GM23248 (cell line): Measurements from ENCODE around the gene EEF2KMT. TPM values are rescaled to one million over a fixed set of nuclear protein-coding genes. Genes with fewer than 3 reads are reported as not detected.
"Not testable (repeated sequence)": the region's sequence is repeated elsewhere in the genome, so short reads cannot be mapped to it uniquely, and the experiment has no call there.

Experiments used
- DNase-seq: peaks from one replicate; pipeline ENCODE4 v3.0.0-alpha.2; 2015
- H2AFZ ChIP-seq: fragments of 200-600 bp; sonication (generic); 2 replicates; pipeline ENCODE4 v1.6.1; 2016; ENCODE audit warnings: antibody characterized with exemption
- H3F3A ChIP-seq: fragments of 200-600 bp; sonication (generic); 2 replicates; pipeline ENCODE4 v1.6.1; 2016; ENCODE audit warnings: mild to moderate bottlenecking, antibody characterized with exemption, mixed run types; ENCODE audit not compliant: insufficient read depth
- H3K27ac ChIP-seq: fragments of 200-600 bp; sonication (generic); 2 replicates; pipeline ENCODE4 v1.5.1; 2016; ENCODE audit warnings: mild to moderate bottlenecking
- H3K27me3 ChIP-seq: fragments of 200-600 bp; sonication (generic); replicated peaks from 2 replicates; pipeline ENCODE4 v1.6.1; 2016; ENCODE audit warnings: mild to moderate bottlenecking; ENCODE audit not compliant: insufficient read depth
- H3K36me3 ChIP-seq: fragments of 200-600 bp; sonication (generic); 2 replicates; pipeline ENCODE4 v1.6.1; 2016; ENCODE audit warnings: low read depth, mild to moderate bottlenecking
- H3K4me1 ChIP-seq: fragments of 200-600 bp; sonication (generic); 2 replicates; pipeline ENCODE4 v1.6.1; 2016; ENCODE audit warnings: mild to moderate bottlenecking; ENCODE audit not compliant: insufficient read depth
- H3K4me2 ChIP-seq: fragments of 200-600 bp; sonication (generic); one replicate; pipeline ENCODE4 v1.6.1; 2016; ENCODE audit warnings: mild to moderate bottlenecking; ENCODE audit not compliant: unreplicated experiment
- H3K4me3 ChIP-seq: fragments of 200-600 bp; sonication (generic); 2 replicates; pipeline ENCODE4 v1.5.1; 2016; ENCODE audit warnings: mild to moderate bottlenecking
- H3K79me2 ChIP-seq: fragments of 200-600 bp; sonication (generic); 2 replicates; pipeline ENCODE4 v1.6.1; 2016; ENCODE audit warnings: mild to moderate bottlenecking; ENCODE audit not compliant: insufficient read depth
- H3K9ac ChIP-seq: fragments of 200-600 bp; sonication (generic); 2 replicates; pipeline ENCODE4 v1.6.1; 2016; ENCODE audit warnings: mild to moderate bottlenecking
- H3K9me2 ChIP-seq: fragments of 200-600 bp; sonication (generic); 2 replicates; pipeline ENCODE4 v1.6.1; 2016; ENCODE audit warnings: mixed run types, mild to moderate bottlenecking, moderate library complexity; ENCODE audit not compliant: insufficient read depth
- H3K9me3 ChIP-seq: fragments of 200-600 bp; sonication (generic); one replicate; pipeline ENCODE4 v1.6.1; 2017; ENCODE audit warnings: low read depth
- H4K20me1 ChIP-seq: fragments of 200-600 bp; sonication (generic); 2 replicates; pipeline ENCODE4 v1.6.0; 2016; ENCODE audit not compliant: insufficient read depth
- EZH2 ChIP-seq: fragments of 200-600 bp; sonication (generic); IDR thresholded peaks from 2 replicates; pipeline ENCODE4 v1.6.1; 2018; ENCODE audit warnings: antibody characterized with exemption, mild to moderate bottlenecking; ENCODE audit not compliant: insufficient read depth, poor library complexity, severe bottlenecking
- EZH2phosphoT487 ChIP-seq: fragments of 200-600 bp; sonication (generic); IDR thresholded peaks from 2 replicates; pipeline ENCODE4 v1.6.1; 2018; ENCODE audit warnings: antibody characterized with exemption, moderate library complexity, mild to moderate bottlenecking, low read depth; ENCODE audit not compliant: insufficient read depth
- WGBS, 2 experiments: methylation state at CpG; one replicate each; pipeline ENCODE4 v1.1.6; 2015 to 2017; ENCODE audit warnings: low lambda C conversion rate in 2 of 2, low coverage in 1 of 2; ENCODE audit errors: missing lambda C conversion rate in 2 of 2; 5-methylcytosine and 5-hydroxymethylcytosine counted together
- in situ Hi-C: fragments of 300-500 bp; cut with MboI; formaldehyde crosslinking; loops from 2 replicates; pipeline ENCODE4 v1.15.0; 2020
- polyA plus RNA-seq: library from polyadenylated mRNA; unstranded; fragments of >200 nt; fragmentation: Nextera tagmentation; extraction: Ambion mirVana; gene quantifications from 2 replicates; pipeline ENCODE4 v1.2.1, GENCODE V29; 2016
- total RNA-seq: library from RNA; depleted of rRNA; stranded (reverse); fragments of >200 nt; shearing (Covaris generic); gene quantifications from 2 replicates; pipeline ENCODE4 v1.2.3, GENCODE V29; 2014

EEF2KMT gene
- total and polyA plus RNA-seq, 2 experiments from 2014 or later = 11.2 to 16.2 TPM

DNA sequence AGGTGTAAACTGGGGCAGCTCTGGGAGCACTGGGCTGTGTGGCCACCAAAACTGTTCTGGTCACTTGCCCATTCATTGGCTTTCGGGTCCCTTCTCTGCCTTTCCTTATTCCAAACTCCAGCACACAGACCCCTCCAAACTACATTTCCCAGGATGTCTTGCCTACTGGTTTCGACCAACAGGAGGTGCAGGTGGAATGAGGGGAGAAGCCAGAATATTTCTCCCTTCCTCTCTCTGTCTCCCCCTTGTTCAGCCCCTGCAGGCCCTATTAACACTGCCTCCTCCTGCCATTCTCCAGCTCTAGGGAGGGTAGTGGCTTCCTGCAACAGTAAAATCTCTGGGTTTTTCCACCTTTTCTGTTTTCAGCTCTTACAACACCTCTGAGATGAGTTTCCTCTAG lies 50.7 kb downstream of the EEF2KMT start:
- no peak overlapping the region for H2AFZ ChIP-seq
- H3K4me1 ChIP-seq = no peaks in the 10 kb centered on the region
- no peak overlapping the region for H3K27ac ChIP-seq
- no peaks in the 10 kb centered on the region for H3K9me3 ChIP-seq
- H3K4me2 ChIP-seq = no peak overlapping the region
- H3K9ac ChIP-seq = no peak overlapping the region
- in situ Hi-C loops = no loop called here
- no peaks in the 10 kb centered on the region for H4K20me1 ChIP-seq
- no peaks in the 10 kb centered on the region for H3K79me2 ChIP-seq
- no peaks in the 10 kb centered on the region for H3K36me3 ChIP-seq
- no peaks in the 10 kb centered on the region for H3F3A ChIP-seq
- H3K27me3 ChIP-seq = no peaks in the 10 kb centered on the region; the same call in 1 of the 2 replicates
- H3K9me2 ChIP-seq = no peaks in the 10 kb centered on the region
- 52 to 62% methylated on average over 2 of the region's 2 CpGs for WGBS, 2 experiments
- DNase-seq = no peak
- TF ChIP-seq EZH2 (no peak), EZH2phosphoT487 (no peak)
- H3K4me3 ChIP-seq = no peak overlapping the region

DNA sequence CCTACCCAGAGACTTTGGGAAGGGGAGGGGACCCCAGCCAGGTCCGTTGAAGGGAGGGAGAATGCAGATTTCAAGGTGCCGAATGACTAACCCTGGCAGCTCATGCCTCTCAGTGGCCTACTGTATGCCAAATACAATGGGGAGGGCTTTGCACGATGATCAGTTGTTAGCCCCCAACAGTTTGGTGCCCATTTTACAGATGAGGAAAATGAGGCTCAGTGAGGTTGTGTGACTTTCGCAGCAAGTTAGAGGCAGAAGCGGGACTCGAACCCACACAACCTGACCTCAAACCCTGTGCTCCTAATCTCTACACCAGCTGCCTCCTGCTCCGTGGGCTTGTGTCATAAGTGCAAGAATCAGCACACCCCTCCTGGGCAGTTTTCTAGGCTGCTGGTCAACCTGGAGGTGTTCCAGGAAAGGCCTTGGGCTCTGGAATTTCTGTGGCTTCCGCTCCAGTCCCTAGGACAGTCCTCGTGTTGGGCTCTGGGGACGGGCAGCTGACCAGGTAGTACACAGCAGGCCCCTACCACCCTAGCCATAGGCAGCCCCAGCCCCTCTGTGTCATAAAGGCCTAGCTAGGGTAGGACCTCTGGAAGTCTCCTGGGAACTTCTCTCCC lies 52.0 kb downstream of the EEF2KMT start:
- Histone ChIP-seq H3K27me3 (peaks cover 5% of the 10 kb centered on the region; the same call in 1 of the 2 replicates), H2AFZ (no peak overlapping the region), H3K4me3 (no peak overlapping the region), H3K9me3 (no peaks in the 10 kb centered on the region), H4K20me1 (no peaks in the 10 kb centered on the region), H3K79me2 (no peaks in the 10 kb centered on the region), H3K27ac (no peak overlapping the region), H3K9me2 (no peaks in the 10 kb centered on the region), H3F3A (no peaks in the 10 kb centered on the region), H3K36me3 (no peaks in the 10 kb centered on the region), H3K4me1 (no peaks in the 10 kb centered on the region), H3K4me2 (no peak overlapping the region), H3K9ac (no peak overlapping the region)
- in situ Hi-C loops = no loop called here
- DNase-seq = no peak
- TF ChIP-seq EZH2phosphoT487 (no peak), EZH2 (no peak)
- 66 to 74% methylated on average over 10 of the region's 10 CpGs for WGBS, 2 experiments

DNA sequence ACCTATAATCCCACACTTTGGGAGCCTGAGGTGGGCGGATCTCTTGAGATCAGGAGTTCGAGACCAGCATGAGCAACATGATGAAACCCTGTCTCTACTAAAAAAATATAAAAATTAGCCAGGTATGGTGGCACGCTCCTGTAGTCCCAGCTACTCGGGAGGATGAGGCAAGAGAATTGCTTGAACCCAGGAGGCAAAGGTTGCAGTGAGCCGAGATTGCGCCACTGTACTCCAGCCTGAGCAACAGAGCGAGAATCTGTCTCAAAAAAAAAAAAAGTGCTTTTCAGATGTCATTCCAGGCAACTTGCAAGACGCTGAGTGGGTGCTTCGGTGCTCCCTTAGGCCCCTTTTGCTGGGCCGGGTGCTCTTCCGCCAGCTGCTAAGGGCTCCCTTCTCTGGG lies 53.0 kb downstream of the EEF2KMT start:
- H3K9me3 ChIP-seq, in situ Hi-C loops, DNase-seq, H3K79me2 ChIP-seq, H3K9me2 ChIP-seq, H3K9ac ChIP-seq, H3K36me3 ChIP-seq, H3K4me1 ChIP-seq, H3F3A ChIP-seq, H3K27ac ChIP-seq, H2AFZ ChIP-seq, H3K4me3 ChIP-seq, H3K4me2 ChIP-seq, H3K27me3 ChIP-seq, H4K20me1 ChIP-seq: not testable (repeated sequence)
- WGBS, 2 experiments = 77 to 85% methylated on average over 11 of the region's 11 CpGs

DNA sequence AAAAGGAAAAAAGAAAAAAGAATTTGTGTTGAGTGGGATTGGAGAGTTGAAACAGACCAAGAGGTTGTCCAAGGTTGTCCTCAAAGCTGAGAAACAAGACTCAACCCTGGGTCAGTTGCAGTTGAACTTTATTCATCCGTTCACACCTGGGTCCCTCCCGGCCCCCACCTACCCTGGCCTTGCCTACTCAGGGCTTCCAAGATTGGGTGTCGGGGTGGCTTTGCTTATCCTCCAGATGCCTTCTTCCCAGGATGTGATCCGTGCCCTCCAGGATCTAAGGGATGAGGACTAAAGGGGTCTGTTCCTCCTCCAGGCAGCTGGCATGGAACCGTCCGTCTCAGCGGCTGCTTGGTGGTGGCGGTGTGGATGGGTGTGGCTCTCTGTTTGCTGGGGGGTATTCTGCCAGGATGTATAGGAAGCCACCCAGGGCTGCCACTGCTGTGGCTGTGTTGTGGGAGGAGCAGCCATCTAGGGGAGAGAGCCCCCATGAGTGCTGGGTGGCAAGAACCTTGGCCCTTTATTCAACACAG lies 53.5 kb downstream of the EEF2KMT start:
- 78 to 79% methylated on average over 8 of the region's 8 CpGs for WGBS, 2 experiments
- no peak overlapping the region for H3K27ac ChIP-seq

More for the DNA sequence above, 53.5 kb downstream of the EEF2KMT start:
- H3K4me3 ChIP-seq = no peak overlapping the region
- H3K36me3 ChIP-seq = no peaks in the 10 kb centered on the region
- 0 out of 2 replicates have a peak, but pooled peaks cover 5% of the 10 kb centered on the region for H3K27me3 ChIP-seq
- no peaks in the 10 kb centered on the region for H3K4me1 ChIP-seq
- in situ Hi-C loops = no loop called here
- no peaks in the 10 kb centered on the region for H3K79me2 ChIP-seq
- DNase-seq = no peak
- no peaks in the 10 kb centered on the region for H3K9me2 ChIP-seq
- H3K9ac ChIP-seq = no peak overlapping the region
- no peaks in the 10 kb centered on the region for H3K9me3 ChIP-seq
- no peak overlapping the region for H3K4me2 ChIP-seq
- H2AFZ ChIP-seq = no peak overlapping the region
- no peaks in the 10 kb centered on the region for H3F3A ChIP-seq
- H4K20me1 ChIP-seq = no peaks in the 10 kb centered on the region
- TF ChIP-seq EZH2phosphoT487 (no peak), EZH2 (no peak)
